Colonic mucosa (tissue), 4 donors: ENCODE measurements around the gene CFAP20. TPM values are rescaled to one million over a fixed set of nuclear protein-coding genes. Genes with fewer than 3 reads are reported as not detected.

Experiments used
- DNase-seq: peaks from one replicate; pipeline ENCODE4 v3.0.0-alpha.2; 2020
- H3K27ac ChIP-seq: fragments of 200-600 bp; one replicate; pipeline ENCODE4 v1.8.0; 2021
- H3K27me3 ChIP-seq: fragments of 200-600 bp; one replicate; pipeline ENCODE4 v1.8.0; 2021
- H3K36me3 ChIP-seq: fragments of 200-600 bp; one replicate; pipeline ENCODE4 v1.8.0; 2021
- H3K4me1 ChIP-seq: fragments of 200-600 bp; one replicate; pipeline ENCODE4 v1.8.0; 2021; ENCODE audit warnings: mild to moderate bottlenecking
- H3K4me3 ChIP-seq: fragments of 200-600 bp; one replicate; pipeline ENCODE4 v1.8.0; 2021
- H3K9ac ChIP-seq, 2 donors: one replicate each; pipeline ENCODE4 v1.7.0; 2013; ENCODE audit warnings: control low read depth in 2 of 2, low read depth in 2 of 2, low read length in 2 of 2
- H3K9me3 ChIP-seq: fragments of 200-600 bp; one replicate; pipeline ENCODE4 v1.8.0; 2021
- intact Hi-C: fragments of 100-400 bp; cut with DNase I; formaldehyde crosslinking; loops from one replicate; pipeline ENCODE4 v1.14.1; 2022
- total RNA-seq, 2 donors: library from RNA; stranded (reverse); fragmentation: NEBNext Ultra II Directional in 1 of 2; extraction: Animal tissue kit (Norgen Biotek cat#: 25700) in 1 of 2; gene quantifications; one replicate each; pipeline ENCODE4 v1.2.1, GENCODE V29; 2021
- TF ChIP-seq, protein P1 (sequence below): fragments of 200-600 bp; IDR thresholded peaks from one replicate; pipeline ENCODE4 v1.8.0; 2022; ENCODE audit warnings: antibody characterized with exemption, mild to moderate bottlenecking
- donor health status: healthy.
- donor health status: DM: no; HTN: no; CAD: no.
- donor health status: DM: no; HTN: no; CAD: no.

CFAP20 gene
- total RNA-seq, 2 donors from 2014 or later: 26.7 to 32.1 TPM

DNA sequence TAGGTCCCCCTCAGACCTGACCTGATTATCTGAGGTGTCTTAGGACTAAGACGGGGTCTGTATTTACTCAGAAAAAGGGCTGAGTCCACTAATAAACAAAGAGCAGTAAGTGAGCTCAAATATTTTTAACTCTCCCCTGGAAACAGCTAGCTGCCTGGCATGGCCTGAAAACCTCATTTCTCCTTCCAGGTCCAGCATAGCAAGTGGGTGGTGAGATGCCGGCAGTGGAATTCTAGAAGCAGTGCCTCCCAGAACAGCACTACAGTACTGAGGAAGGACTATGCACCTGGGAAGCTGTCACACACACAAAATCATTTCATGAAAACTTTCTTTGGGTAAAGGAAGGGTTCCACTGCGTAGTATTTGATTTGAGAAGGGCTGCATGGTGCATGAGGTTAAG lies 29.5 kb upstream of the CFAP20 start:
- Histone ChIP-seq H3K36me3 (peaks cover 3% of the 10 kb centered on the region), H3K4me3 (no peak overlapping the region), H3K27me3 (no peaks in the 10 kb centered on the region), H3K4me1 (no peaks in the 10 kb centered on the region), H3K27ac (no peak overlapping the region), H3K9ac (no peak overlapping the region), H3K9me3 (no peaks in the 10 kb centered on the region)
- TF ChIP-seq, protein P1, sequence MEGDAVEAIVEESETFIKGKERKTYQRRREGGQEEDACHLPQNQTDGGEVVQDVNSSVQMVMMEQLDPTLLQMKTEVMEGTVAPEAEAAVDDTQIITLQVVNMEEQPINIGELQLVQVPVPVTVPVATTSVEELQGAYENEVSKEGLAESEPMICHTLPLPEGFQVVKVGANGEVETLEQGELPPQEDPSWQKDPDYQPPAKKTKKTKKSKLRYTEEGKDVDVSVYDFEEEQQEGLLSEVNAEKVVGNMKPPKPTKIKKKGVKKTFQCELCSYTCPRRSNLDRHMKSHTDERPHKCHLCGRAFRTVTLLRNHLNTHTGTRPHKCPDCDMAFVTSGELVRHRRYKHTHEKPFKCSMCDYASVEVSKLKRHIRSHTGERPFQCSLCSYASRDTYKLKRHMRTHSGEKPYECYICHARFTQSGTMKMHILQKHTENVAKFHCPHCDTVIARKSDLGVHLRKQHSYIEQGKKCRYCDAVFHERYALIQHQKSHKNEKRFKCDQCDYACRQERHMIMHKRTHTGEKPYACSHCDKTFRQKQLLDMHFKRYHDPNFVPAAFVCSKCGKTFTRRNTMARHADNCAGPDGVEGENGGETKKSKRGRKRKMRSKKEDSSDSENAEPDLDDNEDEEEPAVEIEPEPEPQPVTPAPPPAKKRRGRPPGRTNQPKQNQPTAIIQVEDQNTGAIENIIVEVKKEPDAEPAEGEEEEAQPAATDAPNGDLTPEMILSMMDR: no peak
- intact Hi-C loops: no loop called here
- DNase-seq: no peak

GRCh38 chr16:58157951-58158540 lies 28.9 kb upstream of the CFAP20 start:
- Histone ChIP-seq H3K36me3 (no peaks in the 10 kb centered on the region), H3K9me3 (no peaks in the 10 kb centered on the region), H3K27ac (no peak overlapping the region), H3K27me3 (no peaks in the 10 kb centered on the region), H3K9ac (no peak overlapping the region), H3K4me3 (no peak overlapping the region), H3K4me1 (no peaks in the 10 kb centered on the region)
- intact Hi-C loops: no loop called here
- TF ChIP-seq, protein P1: no peak
- no peak for DNase-seq

- Histone ChIP-seq H3K9ac (no peak overlapping the region), H3K27me3 (no peaks in the 10 kb centered on the region), H3K36me3 (no peaks in the 10 kb centered on the region), H3K4me3 (no peak overlapping the region), H3K4me1 (no peaks in the 10 kb centered on the region), H3K9me3 (no peaks in the 10 kb centered on the region), H3K27ac (no peak overlapping the region)
- intact Hi-C loops: no loop called here
- DNase-seq: no peak
- TF ChIP-seq, protein P1: no peak
Measured at GRCh38 chr16:58157239-58157638, 28.1 kb upstream of the CFAP20 start.

DNA sequence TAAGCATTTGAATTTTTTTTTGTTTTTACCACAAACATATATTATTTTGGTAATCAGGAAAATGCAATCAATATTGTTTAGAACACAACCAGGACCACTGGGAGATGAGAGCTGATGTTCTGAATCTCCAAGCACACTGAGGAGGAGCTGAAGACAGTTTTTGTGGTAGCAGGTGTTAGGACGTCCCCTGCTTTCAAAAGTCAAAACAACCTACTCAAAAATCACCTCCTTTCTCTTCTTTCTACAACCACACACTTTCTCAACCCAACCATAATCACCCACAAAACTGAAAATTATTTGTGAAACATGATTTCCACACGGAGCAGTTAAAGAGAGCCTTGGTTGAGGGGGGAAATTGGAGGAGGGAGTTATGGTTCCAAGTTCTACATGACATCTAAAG lies 26.7 kb upstream of the CFAP20 start:
- H3K4me1 ChIP-seq: no peaks in the 10 kb centered on the region
- H3K9me3 ChIP-seq: no peaks in the 10 kb centered on the region
- TF ChIP-seq, protein P1: no peak
- H3K27me3 ChIP-seq: no peaks in the 10 kb centered on the region
- no peaks in the 10 kb centered on the region for H3K36me3 ChIP-seq
- no peak overlapping the region for H3K4me3 ChIP-seq
- H3K27ac ChIP-seq: no peak overlapping the region
- DNase-seq: no peak
- intact Hi-C loops: no loop called here
- H3K9ac ChIP-seq: no peak overlapping the region

GRCh38 chr16:58154345-58154744 lies 25.2 kb upstream of the CFAP20 start:
- Histone ChIP-seq H3K9ac (no peak overlapping the region), H3K4me3 (no peak overlapping the region), H3K9me3 (no peaks in the 10 kb centered on the region), H3K27ac (no peak overlapping the region), H3K27me3 (no peaks in the 10 kb centered on the region), H3K36me3 (no peaks in the 10 kb centered on the region), H3K4me1 (no peaks in the 10 kb centered on the region)
- intact Hi-C loops: no loop called here
- TF ChIP-seq, protein P1: no peak
- no peak for DNase-seq
